AG09319 (cell line): ENCODE data around the gene APBB2.
A peak's percentile ranks its signal among the peaks of the same experiment; 100 is the strongest.

Experiments
- DNase-seq: peaks from one replicate; pipeline ENCODE4 v3.0.0-alpha.2; 2010; ENCODE audit warnings: low read depth; ENCODE audit errors: extremely low read depth
- CTCF ChIP-seq: IDR thresholded peaks from 2 replicates; pipeline ENCODE4 v1.5.1; 2011; ENCODE audit warnings: low read depth, mild to moderate bottlenecking, inconsistent platforms, low read length, moderate library complexity

Gene APBB2

GRCh38 chr4:40842725-40843423 lies 371.5 kb downstream of the APBB2 start:
- TF ChIP-seq CTCF: no peak
- DNase-seq: no peak

DNA sequence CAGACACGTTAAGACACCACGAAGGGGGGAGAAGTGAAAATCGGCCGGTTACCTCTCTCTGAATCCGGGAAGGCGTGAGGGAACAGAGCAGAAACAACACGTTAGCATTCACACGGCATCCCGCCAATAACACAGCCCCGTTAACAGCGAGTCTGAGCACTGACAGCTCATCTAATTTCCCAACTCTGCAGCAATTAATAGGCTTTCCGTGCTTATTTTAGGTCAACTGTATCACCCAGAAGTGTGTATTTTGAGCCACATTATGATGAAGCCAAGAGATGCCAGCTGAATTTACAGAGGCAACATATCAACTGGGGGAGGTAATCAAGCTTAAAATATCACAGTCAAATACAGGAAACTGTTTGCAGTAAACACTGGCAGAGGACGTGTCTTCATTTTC lies 372.0 kb downstream of the APBB2 start:
- DNase-seq: no peak
- no peak for TF ChIP-seq CTCF

- TF ChIP-seq CTCF: peak; percentile 58
- no peak for DNase-seq
Measured at GRCh38 chr4:40840985-40841571, 373.3 kb downstream of the APBB2 start.

GRCh38 chr4:40840255-40840984 lies 373.9 kb downstream of the APBB2 start:
- no peak for TF ChIP-seq CTCF
- DNase-seq: no peak

GRCh38 chr4:40838742-40839141 lies 375.6 kb downstream of the APBB2 start:
- no peak for TF ChIP-seq CTCF
- DNase-seq: no peak

- TF ChIP-seq CTCF: no peak
- no peak for DNase-seq
Measured at GRCh38 chr4:40837094-40837870, 377.1 kb downstream of the APBB2 start.

GRCh38 chr4:40833212-40833611 lies 381.1 kb downstream of the APBB2 start:
- TF ChIP-seq CTCF: no peak
- no peak for DNase-seq
